Measurements from ENCODE around the gene IER2. TPM values are rescaled to one million over a fixed set of nuclear protein-coding genes. Genes with fewer than 3 reads are reported as not detected.
A peak's percentile ranks its signal among the peaks of the same experiment; 100 is the strongest.
"Not testable (repeated sequence)": the region's sequence is repeated elsewhere in the genome, so short reads cannot be mapped to it uniquely, and the experiment has no call there.

IER2 gene
- total RNA-seq, 1 experiment from 2014 or later = 164 TPM

GRCh38 chr19:13146763-13147563 lies 3.2 kb upstream of the IER2 start:
- H3K36me3 ChIP-seq (ENCODE audit: insufficient read depth, low read length, poor library complexity, severe bottlenecking) = peaks cover 11% of the 10 kb centered on the region
- H3K27ac ChIP-seq (ENCODE audit: low read depth, low read length, poor library complexity, severe bottlenecking) = no peak overlapping the region
- peak; percentile 36 for DNase-seq (ENCODE audit: low spot score)
- ChIA-PET POLR2A (ENCODE audit: low non-redundant PET) (no interaction called here), CTCF (no interaction called here)
- H3K4me3 ChIP-seq (ENCODE audit: low read depth, low read length, poor library complexity, severe bottlenecking) = no peak overlapping the region
- no TSS peak for BruUV-seq (replicated peaks)
- intact Hi-C loops (cut with micrococcal nuclease; ENCODE audit: unreplicated experiment) = no loop called here
- TF ChIP-seq CTCF (conservative IDR thresholded peaks at IDR 0.05; ENCODE audit: low read depth, low read length) (no peak), EZH2 (IDR thresholded peaks at IDR 0.05; ENCODE audit: borderline replicate concordance, low read depth, low read length, poor library complexity, severe bottlenecking) (no peak)
- peaks cover 3% of the 10 kb centered on the region for H3K4me1 ChIP-seq (ENCODE audit: insufficient read depth, low read length, poor library complexity, severe bottlenecking)
- H3K9me3 ChIP-seq (ENCODE audit: low read depth, low read length, poor library complexity, severe bottlenecking) = no peaks in the 10 kb centered on the region
- H3K27me3 ChIP-seq (replicated peaks; ENCODE audit: insufficient read depth, low read depth, low read length, poor library complexity) = no peaks in the 10 kb centered on the region

- Histone ChIP-seq H3K36me3 (ENCODE audit: insufficient read depth, low read length, poor library complexity, severe bottlenecking) (peaks cover 15% of the 10 kb centered on the region), H3K27ac (ENCODE audit: low read depth, low read length, poor library complexity, severe bottlenecking) (peak overlapping the region; percentile 98), H3K4me3 (ENCODE audit: low read depth, low read length, poor library complexity, severe bottlenecking) (peak overlapping the region; percentile 72)
- H3K9me3 ChIP-seq (ENCODE audit: low read depth, low read length, poor library complexity, severe bottlenecking); POLR2A ChIA-PET (ENCODE audit: low non-redundant PET); H3K27me3 ChIP-seq (replicated peaks; ENCODE audit: insufficient read depth, low read depth, low read length, poor library complexity); DNase-seq (ENCODE audit: low spot score); intact Hi-C loops (cut with micrococcal nuclease; ENCODE audit: unreplicated experiment); BruUV-seq (replicated peaks); H3K4me1 ChIP-seq (ENCODE audit: insufficient read depth, low read length, poor library complexity, severe bottlenecking): not testable (repeated sequence)
- CTCF ChIA-PET = interaction anchor here (0.6 to 1.1 kb wide), 2 partner anchors 29 to 31 kb away, joined by 3 read pairs; no protein-coding TSS in a partner anchor
These were observed 1.0 kb upstream of the IER2 start for GRCh38 chr19:13149173-13149627.

GRCh38 chr19:13149628-13150186 lies 504 bp upstream of the IER2 start:
- Histone ChIP-seq H3K36me3 (ENCODE audit: insufficient read depth, low read length, poor library complexity, severe bottlenecking) (peaks cover 15% of the 10 kb centered on the region), H3K4me1 (ENCODE audit: insufficient read depth, low read length, poor library complexity, severe bottlenecking) (peaks cover 3% of the 10 kb centered on the region), H3K27me3 (replicated peaks; ENCODE audit: insufficient read depth, low read depth, low read length, poor library complexity) (no peaks in the 10 kb centered on the region), H3K27ac (ENCODE audit: low read depth, low read length, poor library complexity, severe bottlenecking) (peak overlapping the region; percentile 98), H3K4me3 (ENCODE audit: low read depth, low read length, poor library complexity, severe bottlenecking) (peak overlapping the region; percentile 72), H3K9me3 (ENCODE audit: low read depth, low read length, poor library complexity, severe bottlenecking) (no peaks in the 10 kb centered on the region)
- POLR2A ChIA-PET (ENCODE audit: low non-redundant PET) = no interaction called here
- CTCF ChIA-PET = interaction anchor here (0.5 to 1.1 kb wide), 4 partner anchors 29 to 145 kb away, joined by 3 to 4 read pairs (median 3); no protein-coding TSS in a partner anchor
- TF ChIP-seq EZH2 (IDR thresholded peaks at IDR 0.05; ENCODE audit: borderline replicate concordance, low read depth, low read length, poor library complexity, severe bottlenecking) = no peak
- no peak for TF ChIP-seq CTCF (conservative IDR thresholded peaks at IDR 0.05; ENCODE audit: low read depth, low read length)
- BruUV-seq (replicated peaks) = no TSS peak
- peak; percentile 57 for DNase-seq (ENCODE audit: low spot score)
- intact Hi-C loops (cut with micrococcal nuclease; ENCODE audit: unreplicated experiment) = loop anchor here (2.0 kb wide), 2 partner anchors 15 to 31 kb away; partner anchors contain the start of gene NACC1
